Tibial nerve (tissue), 4 donors: ENCODE measurements around the gene CLCN7.

Source experiments
- EP300 ChIP-seq, 2 donors: sonication (generic); formaldehyde crosslinking; IDR thresholded peaks; one replicate each; pipeline ENCODE4 v1.6.1; 2017; ENCODE audit warnings: antibody characterized with exemption in 2 of 2, mild to moderate bottlenecking in 1 of 2
- POLR2A ChIP-seq, 2 donors: fragments of 450-650 bp; IDR thresholded peaks; one replicate each; pipeline ENCODE4 v1.6.1; 2017; ENCODE audit warnings: antibody characterized with exemption in 2 of 2, mild to moderate bottlenecking in 2 of 2, moderate library complexity in 2 of 2
- TF ChIP-seq, protein P1 (sequence below), 5 experiments: fragments of 200-600 bp in 3 of 5; fragments of 450-650 bp in 2 of 5; sonication (generic) in 3 of 5; IDR thresholded peaks; one replicate each; pipeline ENCODE4 v1.5.1; 2016 to 2019; ENCODE audit warnings: antibody characterized with exemption in 5 of 5, mild to moderate bottlenecking in 3 of 5, moderate library complexity in 2 of 5

DNA sequence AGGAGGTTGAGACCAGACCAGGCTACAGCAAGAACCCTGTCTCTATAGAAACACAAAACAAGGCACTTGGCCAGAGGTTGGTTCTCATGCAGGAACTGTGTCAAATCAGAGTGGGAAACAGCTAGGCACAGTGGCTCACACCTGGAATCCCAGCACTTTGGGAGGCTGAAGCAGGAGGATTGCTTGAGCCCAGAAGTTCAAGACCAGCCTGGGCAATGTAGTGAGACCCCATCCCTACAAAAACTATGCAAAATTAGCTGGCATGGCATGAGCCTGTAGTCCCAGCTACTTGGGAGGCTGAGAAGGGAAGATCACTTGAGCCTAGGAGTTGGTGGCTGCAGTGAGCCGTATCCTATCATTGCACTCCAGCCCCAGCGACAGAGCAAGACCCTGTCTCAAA is 62.0 kb downstream of the CLCN7 start:
- TF ChIP-seq POLR2A (IDR thresholded peaks at IDR 0.05) = no peak
- TF ChIP-seq, protein P1, sequence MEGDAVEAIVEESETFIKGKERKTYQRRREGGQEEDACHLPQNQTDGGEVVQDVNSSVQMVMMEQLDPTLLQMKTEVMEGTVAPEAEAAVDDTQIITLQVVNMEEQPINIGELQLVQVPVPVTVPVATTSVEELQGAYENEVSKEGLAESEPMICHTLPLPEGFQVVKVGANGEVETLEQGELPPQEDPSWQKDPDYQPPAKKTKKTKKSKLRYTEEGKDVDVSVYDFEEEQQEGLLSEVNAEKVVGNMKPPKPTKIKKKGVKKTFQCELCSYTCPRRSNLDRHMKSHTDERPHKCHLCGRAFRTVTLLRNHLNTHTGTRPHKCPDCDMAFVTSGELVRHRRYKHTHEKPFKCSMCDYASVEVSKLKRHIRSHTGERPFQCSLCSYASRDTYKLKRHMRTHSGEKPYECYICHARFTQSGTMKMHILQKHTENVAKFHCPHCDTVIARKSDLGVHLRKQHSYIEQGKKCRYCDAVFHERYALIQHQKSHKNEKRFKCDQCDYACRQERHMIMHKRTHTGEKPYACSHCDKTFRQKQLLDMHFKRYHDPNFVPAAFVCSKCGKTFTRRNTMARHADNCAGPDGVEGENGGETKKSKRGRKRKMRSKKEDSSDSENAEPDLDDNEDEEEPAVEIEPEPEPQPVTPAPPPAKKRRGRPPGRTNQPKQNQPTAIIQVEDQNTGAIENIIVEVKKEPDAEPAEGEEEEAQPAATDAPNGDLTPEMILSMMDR (IDR thresholded peaks at IDR 0.05) = no peak
- TF ChIP-seq EP300 (IDR thresholded peaks at IDR 0.05) = no peak
